Right forelimb (tissue), 1 donor: Measurements from ENCODE around the gene WDR89.
"Not testable (repeated sequence)": the region's sequence is repeated elsewhere in the genome, so short reads cannot be mapped to it uniquely, and the experiment has no call there.

Experiments
- DNase-seq: peaks from one replicate; pipeline ENCODE4 v3.0.0-alpha.2; 2018

The WDR89 gene, protein sequence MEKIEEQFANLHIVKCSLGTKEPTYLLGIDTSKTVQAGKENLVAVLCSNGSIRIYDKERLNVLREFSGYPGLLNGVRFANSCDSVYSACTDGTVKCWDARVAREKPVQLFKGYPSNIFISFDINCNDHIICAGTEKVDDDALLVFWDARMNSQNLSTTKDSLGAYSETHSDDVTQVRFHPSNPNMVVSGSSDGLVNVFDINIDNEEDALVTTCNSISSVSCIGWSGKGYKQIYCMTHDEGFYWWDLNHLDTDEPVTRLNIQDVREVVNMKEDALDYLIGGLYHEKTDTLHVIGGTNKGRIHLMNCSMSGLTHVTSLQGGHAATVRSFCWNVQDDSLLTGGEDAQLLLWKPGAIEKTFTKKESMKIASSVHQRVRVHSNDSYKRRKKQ

DNA sequence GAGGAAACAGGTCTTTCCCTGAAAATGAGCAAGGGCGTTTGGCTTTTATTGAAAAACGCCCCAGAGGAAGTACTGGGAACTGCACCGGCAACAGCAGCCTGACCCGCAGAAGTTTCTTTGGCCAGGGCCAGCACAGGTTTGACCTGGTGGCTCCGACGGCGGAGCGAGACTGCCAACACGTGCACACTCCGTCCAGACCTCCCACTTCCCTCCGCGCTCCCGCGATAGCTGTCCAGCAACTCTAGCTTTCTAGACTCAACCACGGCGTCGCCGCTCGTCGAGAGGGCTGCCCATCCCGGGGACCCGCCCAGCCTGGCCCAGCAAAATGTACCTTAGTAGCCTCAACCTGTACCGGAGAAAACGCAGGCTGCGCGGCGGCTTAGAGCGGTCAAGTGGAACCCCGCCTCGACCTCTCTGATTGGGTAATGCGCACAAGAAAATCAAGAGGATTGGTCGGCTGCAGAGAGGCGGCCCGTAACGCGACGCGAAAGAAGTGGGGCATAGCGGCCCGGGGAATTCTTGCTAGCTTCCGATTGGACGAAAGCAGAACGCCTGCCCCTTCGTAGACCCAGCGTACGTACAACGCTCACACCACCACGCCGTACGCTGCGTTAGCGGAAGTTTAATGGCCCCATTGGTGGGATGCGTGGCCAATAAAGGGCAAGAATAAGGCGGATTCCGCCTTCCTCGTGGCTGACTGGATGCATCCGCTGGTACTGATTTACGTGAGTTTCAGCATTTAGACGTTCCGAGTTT lies at the start of gene WDR89:
WDR89 (minus strand) TSS at position 399 of the 756 bp plus-strand sequence. CDS start 41,929 bp downstream, outside the sequence.
- peak; percentile 96 for DNase-seq

GRCh38 chr14:63689132-63689531 lies 47.5 kb upstream of the WDR89 start:
- DNase-seq: no peak

DNA sequence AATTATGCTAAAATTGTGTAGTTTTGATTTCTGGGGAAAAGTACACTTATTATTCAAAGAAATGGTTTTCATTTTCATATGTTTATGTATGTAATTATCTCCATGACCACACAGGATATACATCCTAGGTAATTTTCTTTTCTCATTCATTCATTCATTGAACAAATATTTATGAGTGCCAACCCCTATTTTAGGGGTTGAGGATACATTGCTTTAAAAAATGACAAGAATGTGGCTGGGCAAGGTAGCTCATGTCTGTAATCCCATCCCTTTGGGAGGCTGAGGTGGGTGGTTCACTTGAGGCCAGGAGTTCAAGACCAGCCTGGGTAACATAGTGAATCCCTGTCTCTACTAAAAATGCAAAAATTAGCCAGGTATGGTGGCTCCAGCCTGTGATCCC lies 45.3 kb upstream of the WDR89 start:
- no peak for DNase-seq

- no peak for DNase-seq
Measured at GRCh38 chr14:63685401-63685800, 43.7 kb upstream of the WDR89 start.

- no peak for DNase-seq
Measured at GRCh38 chr14:63682727-63683593, 41.3 kb upstream of the WDR89 start.

GRCh38 chr14:63678536-63678935 lies 36.9 kb upstream of the WDR89 start:
- DNase-seq: no peak

DNA sequence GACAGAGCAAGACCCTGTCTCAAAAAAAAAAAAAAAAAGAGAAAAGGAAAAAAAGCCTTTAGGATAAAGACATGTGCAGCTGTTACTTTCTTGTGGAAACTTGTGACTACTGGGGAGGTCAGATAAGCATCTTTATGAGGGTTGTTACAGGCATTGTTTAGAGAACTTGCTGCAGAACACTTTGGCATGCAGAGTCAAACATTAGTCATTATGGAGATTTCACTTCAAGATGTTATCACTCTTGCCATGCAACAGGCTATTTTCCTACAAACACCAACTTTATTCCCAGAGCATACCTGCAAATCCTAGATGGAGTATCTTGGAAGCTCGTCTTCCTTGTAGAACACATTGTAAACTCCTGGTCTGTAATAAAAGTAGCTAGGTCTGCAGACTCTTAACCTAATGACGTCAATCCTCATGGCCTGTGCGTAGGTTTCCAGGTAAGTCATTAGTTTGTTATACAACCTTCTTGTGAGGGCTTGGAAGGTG lies 36.3 kb upstream of the WDR89 start:
- no peak for DNase-seq

- DNase-seq: no peak
Measured at GRCh38 chr14:63676615-63677014, 34.9 kb upstream of the WDR89 start.

GRCh38 chr14:63673886-63674497 lies 32.3 kb upstream of the WDR89 start:
- no peak for DNase-seq

- DNase-seq: no peak
Measured at GRCh38 chr14:63673255-63673654, 31.6 kb upstream of the WDR89 start.

DNA sequence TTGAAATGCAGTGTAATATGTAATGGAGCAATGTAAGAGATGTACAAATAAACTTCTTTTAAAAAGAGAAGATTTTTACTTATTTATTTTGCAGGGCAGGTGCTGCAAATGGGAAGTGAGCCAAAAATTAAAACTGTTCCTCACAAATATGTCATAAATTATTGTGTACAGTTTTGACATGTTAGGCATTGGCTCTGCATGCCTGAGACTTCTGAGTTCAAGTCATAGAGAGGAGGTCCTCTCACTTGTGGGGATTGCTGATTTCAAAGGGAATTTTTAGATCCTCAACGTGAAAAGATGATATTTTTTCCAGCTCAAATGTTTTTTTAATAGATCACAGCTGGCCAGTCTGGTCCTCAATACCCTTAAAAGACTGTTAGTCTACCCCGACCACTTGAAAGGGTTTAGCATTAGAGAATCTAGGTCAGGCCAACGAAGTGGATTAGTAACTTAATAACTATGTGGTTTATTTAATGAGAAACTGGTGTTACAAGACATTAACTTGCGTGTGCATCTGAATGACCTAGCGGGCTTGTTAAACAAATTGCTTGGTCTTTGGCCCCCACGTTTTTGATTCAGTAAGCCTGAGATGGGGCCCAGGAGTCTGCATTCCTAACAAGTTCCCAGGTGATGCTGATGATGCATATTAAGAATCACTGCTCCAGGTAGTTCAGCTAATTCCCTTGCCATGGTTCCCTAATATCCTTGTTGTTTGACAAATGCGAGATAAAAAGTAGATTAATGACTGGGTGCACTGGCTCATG lies 30.9 kb upstream of the WDR89 start:
- no peak for DNase-seq

GRCh38 chr14:63671987-63672386 lies 30.3 kb upstream of the WDR89 start:
- no peak for DNase-seq

DNA sequence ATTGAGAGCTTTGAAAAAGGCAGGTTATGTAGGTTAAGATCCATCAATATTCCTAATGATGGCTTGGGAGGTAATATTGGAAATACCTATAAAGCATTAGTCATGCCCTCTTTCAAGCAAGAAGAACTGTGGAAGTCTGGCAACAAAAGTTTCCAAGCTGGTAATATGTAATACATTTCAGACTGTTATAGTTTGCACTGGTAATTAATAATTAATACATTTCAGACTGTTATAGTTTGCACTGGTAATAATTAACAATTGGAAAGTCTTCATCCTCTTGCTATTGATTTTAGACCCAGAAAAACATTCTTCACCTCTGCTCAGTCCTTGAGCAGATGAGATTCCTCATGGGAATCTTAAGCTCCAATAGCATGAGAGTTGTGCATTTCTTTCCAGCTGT lies 29.0 kb upstream of the WDR89 start:
- DNase-seq: no peak

- no peak for DNase-seq
Measured at GRCh38 chr14:63666335-63666734, 24.7 kb upstream of the WDR89 start.

DNA sequence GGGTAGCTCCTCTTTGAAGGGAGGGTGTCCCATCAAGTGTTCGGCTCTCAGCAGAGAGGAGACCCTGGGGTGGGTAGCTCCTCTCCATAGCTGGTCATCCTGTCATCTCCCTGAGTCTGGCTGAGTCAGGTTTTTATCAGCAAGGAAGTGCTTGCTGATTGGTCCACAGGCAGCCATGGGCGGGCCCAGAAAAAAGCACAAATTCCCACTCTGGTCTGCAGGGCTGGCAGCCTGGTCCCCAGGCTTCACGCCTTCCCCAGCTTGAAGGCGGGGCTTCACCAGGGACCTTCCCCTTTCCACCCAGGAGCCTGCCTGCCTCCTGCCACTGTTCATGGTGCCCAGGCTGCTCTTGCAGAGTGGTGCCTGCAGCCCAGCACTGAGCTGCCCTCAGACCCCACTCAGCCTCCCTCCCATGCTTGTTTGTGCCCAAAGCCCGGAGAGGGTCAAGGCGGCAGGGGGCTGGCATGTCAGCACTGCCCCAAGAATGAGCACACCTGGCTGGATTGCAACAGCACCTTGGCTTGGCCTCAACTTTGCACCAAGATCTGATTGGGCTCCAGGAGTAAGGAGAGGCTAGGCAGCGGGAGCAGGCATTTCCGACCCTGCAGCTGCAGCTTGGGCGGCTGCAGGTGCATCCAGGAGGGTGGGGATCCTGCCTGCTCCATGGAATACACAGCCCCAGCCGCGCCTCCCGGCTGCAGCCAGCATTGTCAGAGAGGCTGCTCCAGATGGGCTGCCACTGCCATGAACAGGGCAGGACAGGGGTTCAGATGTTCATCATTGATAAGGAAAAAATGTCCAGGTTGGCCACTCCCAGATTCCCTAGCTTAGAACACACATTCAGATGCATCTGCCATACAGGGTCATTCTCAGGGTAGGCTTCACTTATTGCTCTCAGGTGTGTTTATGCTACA lies 22.0 kb upstream of the WDR89 start:
- DNase-seq: no peak

DNA sequence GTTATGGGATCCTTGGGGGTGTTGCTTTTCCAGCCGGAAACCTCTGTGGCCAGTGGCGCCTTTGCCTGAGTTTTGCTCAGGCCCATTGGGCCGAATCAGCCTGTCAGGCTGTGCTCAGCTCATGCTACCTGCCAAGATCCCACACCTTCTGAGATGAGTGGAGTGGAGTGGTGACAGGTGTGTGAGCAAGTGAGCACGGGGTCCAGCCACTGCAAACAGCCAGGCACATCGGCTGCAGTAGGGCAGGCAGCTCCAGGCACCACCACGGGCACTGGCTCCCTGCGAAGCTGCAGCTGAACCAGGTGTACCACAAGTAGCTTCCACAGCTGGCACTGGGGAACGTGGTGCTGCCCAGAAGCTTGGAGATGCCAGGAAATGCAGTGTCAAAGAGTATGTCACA lies 21.1 kb upstream of the WDR89 start:
- DNase-seq: no peak

DNA sequence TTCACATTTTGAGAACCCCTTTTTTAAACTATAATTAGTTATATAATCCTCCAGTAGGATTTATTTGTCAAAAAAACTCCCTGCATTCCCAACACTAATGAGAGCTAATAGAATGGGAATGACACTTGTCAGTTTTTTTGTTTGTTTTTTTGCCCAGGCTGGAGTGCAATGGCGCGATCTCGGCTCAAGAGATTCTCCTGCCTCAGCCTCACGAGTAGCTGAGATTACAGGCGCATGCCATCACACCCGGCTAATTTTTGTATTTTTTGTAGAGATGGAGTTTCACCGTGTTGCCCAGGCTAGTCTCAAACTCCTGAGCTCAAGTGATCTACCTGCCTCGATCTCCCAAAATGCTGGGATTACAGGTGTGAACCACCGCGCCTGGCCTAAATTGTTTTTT lies 20.2 kb upstream of the WDR89 start:
- DNase-seq: not testable (repeated sequence)

GRCh38 chr14:63659726-63660125 lies 18.1 kb upstream of the WDR89 start:
- no peak for DNase-seq

DNA sequence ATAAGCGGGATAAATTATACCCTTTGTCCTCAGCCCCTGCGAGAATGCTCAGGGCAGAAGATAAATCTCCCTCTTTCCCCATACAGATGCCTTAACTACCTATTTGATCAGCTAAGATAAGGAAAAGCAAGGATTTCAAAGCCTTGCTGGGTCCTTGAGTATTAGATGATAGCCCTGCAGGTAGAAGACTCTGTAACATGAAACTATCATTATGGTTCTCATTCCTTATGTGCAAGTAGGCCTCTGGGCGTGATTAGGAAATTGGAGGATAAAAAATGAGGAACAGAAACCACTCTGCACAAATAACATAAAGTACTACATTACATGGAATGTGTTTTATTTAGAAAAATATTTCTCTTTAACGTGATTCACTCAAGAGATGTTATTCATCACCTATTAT lies 14.5 kb upstream of the WDR89 start:
- DNase-seq: no peak

- DNase-seq: no peak
Measured at GRCh38 chr14:63654936-63655335, 13.3 kb upstream of the WDR89 start.

- no peak for DNase-seq
Measured at GRCh38 chr14:63654346-63654745, 12.7 kb upstream of the WDR89 start.
